Fibroblast of lung (primary cell): ENCODE data around the gene RNF180. TPM values are rescaled to one million over a fixed set of nuclear protein-coding genes. Genes with fewer than 3 reads are reported as not detected.
A peak's percentile ranks its signal among the peaks of the same experiment; 100 is the strongest.

Experiments
- DNase-seq, 2 donors: peaks; one replicate each; pipeline versions ENCODE4 v3.0.0 to v3.0.0-alpha.2; 2010; ENCODE audit warnings: low read depth in 2 of 2
- H2AFZ ChIP-seq: 2 replicates; pipeline ENCODE4 v1.5.1; 2012; ENCODE audit warnings: low read length, control low read depth, inconsistent platforms
- H3K27ac ChIP-seq: 2 replicates; pipeline ENCODE4 v1.5.1; 2011; ENCODE audit warnings: low read length, control low read depth; ENCODE audit not compliant: insufficient read depth
- H3K27me3 ChIP-seq: 2 replicates; pipeline ENCODE4 v1.5.1; 2011; ENCODE audit warnings: mild to moderate bottlenecking, low read length; ENCODE audit not compliant: control insufficient read depth, insufficient read depth
- H3K36me3 ChIP-seq: 2 replicates; pipeline ENCODE4 v1.5.1; 2011; ENCODE audit warnings: low read length; ENCODE audit not compliant: control insufficient read depth, insufficient read depth
- H3K4me1 ChIP-seq: 2 replicates; pipeline ENCODE4 v1.5.1; 2011; ENCODE audit warnings: low read length; ENCODE audit not compliant: control insufficient read depth, insufficient read depth; ENCODE audit errors: extremely low read depth
- H3K4me2 ChIP-seq: 2 replicates; pipeline ENCODE4 v1.5.1; 2011; ENCODE audit warnings: low read length, control low read depth; ENCODE audit not compliant: insufficient read depth; ENCODE audit errors: extremely low read depth
- H3K4me3 ChIP-seq, 4 experiments: fragments of 200-600 bp in 1 of 4; sonication (generic) in 1 of 4; replicated peaks in 1 of 4; 2 replicates each; pipeline ENCODE4 v1.5.1; 2011 to 2016; ENCODE audit warnings: low read length in 4 of 4, low read depth in 3 of 4, mild to moderate bottlenecking in 3 of 4, control low read depth in 2 of 4, inconsistent platforms in 1 of 4, mixed read lengths in 1 of 4; ENCODE audit not compliant: insufficient read depth in 1 of 4; ENCODE audit errors: control extremely low read depth in 1 of 4
- H3K79me2 ChIP-seq: 2 replicates; pipeline ENCODE4 v1.5.1; 2012; ENCODE audit warnings: mild to moderate bottlenecking, low read length, inconsistent platforms; ENCODE audit not compliant: control insufficient read depth, insufficient read depth
- H3K9ac ChIP-seq: 2 replicates; pipeline ENCODE4 v1.5.1; 2011; ENCODE audit warnings: mild to moderate bottlenecking, low read length, control low read depth; ENCODE audit not compliant: insufficient read depth
- H3K9me3 ChIP-seq: 2 replicates; pipeline ENCODE4 v1.5.1; 2012; ENCODE audit warnings: low read depth, low read length; ENCODE audit not compliant: control insufficient read depth, insufficient read depth
- H4K20me1 ChIP-seq: 2 replicates; pipeline ENCODE4 v1.5.1; 2011; ENCODE audit warnings: low read length; ENCODE audit not compliant: control insufficient read depth, insufficient read depth; ENCODE audit errors: extremely low read depth
- CTCF ChIP-seq, 2 donors: IDR thresholded peaks in 1 of 2; conservative IDR thresholded peaks in 1 of 2; 1 replicate in 1 of 2; 2 replicates in 1 of 2; pipeline ENCODE4 v1.5.1; 2011 to 2012; ENCODE audit warnings: low read length in 2 of 2, control low read depth in 1 of 2, inconsistent platforms in 1 of 2, low read depth in 1 of 2, mild to moderate bottlenecking in 1 of 2
- EZH2 ChIP-seq: IDR thresholded peaks from 2 replicates; pipeline ENCODE4 v1.5.1; 2012; ENCODE audit warnings: low read length, control low read depth, mild to moderate bottlenecking; ENCODE audit errors: missing control alignments
- polyA plus RNA-seq, 2 donors: library from polyadenylated mRNA; depleted of rRNA in 1 of 2; stranded (reverse) in 1 of 2; unstranded in 1 of 2; fragments of >200 nt; gene quantifications; 2 replicates each; pipeline ENCODE4 v1.2.1, GENCODE V29; 2011 to 2012; ENCODE audit warnings: missing spikeins in 1 of 2
- total RNA-seq: library from RNA; depleted of rRNA; stranded (reverse); fragments of >200 nt; gene quantifications from 2 replicates; pipeline ENCODE4 v1.2.1, GENCODE V29; 2014

Gene RNF180
- total and polyA plus RNA-seq, 2 donors (not counting 1 experiment from before 2014, with no cell fraction given): 2.3 to 2.6 TPM

- no peaks in the 10 kb centered on the region for H3K36me3 ChIP-seq
- no peak for TF ChIP-seq CTCF (conservative IDR thresholded peaks at IDR 0.05 in 1 of 2, IDR thresholded peaks at IDR 0.05 in 1 of 2; ENCODE audit: low read depth in 1 of 2, low read length in 2 of 2)
- TF ChIP-seq EZH2: no peak
Measured at GRCh38 chr5:64260756-64261155, 95.1 kb downstream of the RNF180 start.

GRCh38 chr5:64269164-64269563 is 103.5 kb downstream of the RNF180 start:
- Histone ChIP-seq H3K4me3 (no peak overlapping the region), H3K9me3 (no peaks in the 10 kb centered on the region), H3K4me2 (no peak overlapping the region), H3K9ac (no peak overlapping the region), H3K4me1 (no peaks in the 10 kb centered on the region), H4K20me1 (no peaks in the 10 kb centered on the region), H3K79me2 (no peaks in the 10 kb centered on the region), H3K36me3 (no peaks in the 10 kb centered on the region), H3K27me3 (no peaks in the 10 kb centered on the region), H2AFZ (no peak overlapping the region), H3K27ac (no peak overlapping the region)
- no peak for TF ChIP-seq EZH2
- TF ChIP-seq CTCF (conservative IDR thresholded peaks at IDR 0.05 in 1 of 2, IDR thresholded peaks at IDR 0.05 in 1 of 2; ENCODE audit: low read depth in 1 of 2, low read length in 2 of 2): no peak
- no peak for DNase-seq

More at GRCh38 chr5:64260756-64261155, 95.1 kb downstream of the RNF180 start:
- no peaks in the 10 kb centered on the region for H4K20me1 ChIP-seq
- no peak for DNase-seq
- no peaks in the 10 kb centered on the region for H3K27me3 ChIP-seq
- H3K4me2 ChIP-seq: no peak overlapping the region
- H3K9me3 ChIP-seq: no peaks in the 10 kb centered on the region
- no peak overlapping the region for H3K9ac ChIP-seq
- no peak overlapping the region for H3K4me3 ChIP-seq
- no peak overlapping the region for H3K27ac ChIP-seq
- no peaks in the 10 kb centered on the region for H3K79me2 ChIP-seq
- H2AFZ ChIP-seq: no peak overlapping the region
- H3K4me1 ChIP-seq: no peaks in the 10 kb centered on the region

- Histone ChIP-seq H3K27me3 (no peaks in the 10 kb centered on the region), H3K9me3 (no peaks in the 10 kb centered on the region), H3K9ac (no peak overlapping the region), H3K79me2 (no peaks in the 10 kb centered on the region), H4K20me1 (no peaks in the 10 kb centered on the region), H3K36me3 (no peaks in the 10 kb centered on the region), H2AFZ (no peak overlapping the region), H3K4me3 (no peak overlapping the region), H3K27ac (no peak overlapping the region), H3K4me2 (peak overlapping the region; percentile 18), H3K4me1 (no peaks in the 10 kb centered on the region)
- TF ChIP-seq EZH2 (no peak), CTCF (conservative IDR thresholded peaks at IDR 0.05 in 1 of 2, IDR thresholded peaks at IDR 0.05 in 1 of 2; ENCODE audit: low read depth in 1 of 2, low read length in 2 of 2) (no peak)
- DNase-seq: peak; percentile 13 to 50
Measured at GRCh38 chr5:64273276-64273675, 107.6 kb downstream of the RNF180 start.
